Left ventricle myocardium inferior (tissue), 1 donor: ENCODE results near the gene UGCG. TPM values are rescaled to one million over a fixed set of nuclear protein-coding genes. Genes with fewer than 3 reads are reported as not detected.

Experiments used
- DNase-seq: peaks from one replicate; pipeline ENCODE4 v3.0.0-alpha.2; 2020
- H3K27ac ChIP-seq: fragments of 200-600 bp; replicated peaks from 2 replicates; pipeline ENCODE4 v1.8.0; 2021
- H3K27me3 ChIP-seq: fragments of 200-600 bp; 2 replicates; pipeline ENCODE4 v1.8.0; 2021; ENCODE audit warnings: low read depth
- H3K36me3 ChIP-seq: fragments of 200-600 bp; 2 replicates; pipeline ENCODE4 v1.8.0; 2021
- H3K4me1 ChIP-seq: fragments of 200-600 bp; 2 replicates; pipeline ENCODE4 v1.8.0; 2021
- H3K4me3 ChIP-seq: fragments of 200-600 bp; 2 replicates; pipeline ENCODE4 v1.8.0; 2021; ENCODE audit warnings: mild to moderate bottlenecking, moderate library complexity
- H3K9me3 ChIP-seq: fragments of 200-600 bp; replicated peaks from 2 replicates; pipeline ENCODE4 v1.8.0; 2021
- intact Hi-C: fragments of 100-400 bp; cut with micrococcal nuclease; formaldehyde crosslinking; loops from one replicate; pipeline ENCODE4 v1.11.0; 2022
- microRNA-seq: library from miRNA; unstranded; fragments of <30 nt; microRNA quantifications from one replicate; pipeline ENCODE4 v1.2.0, GENCODE V29; 2020
- total RNA-seq: library from RNA; stranded (reverse); fragmentation: NEBNext Ultra II Directional; extraction: Animal tissue kit (Norgen Biotek cat#: 25700); gene quantifications from one replicate; pipeline ENCODE4 v1.2.1, GENCODE V29; 2021
- TF ChIP-seq, protein P1 (sequence below): fragments of 200-600 bp; IDR thresholded peaks from 2 replicates; pipeline ENCODE4 v1.8.0; 2021; ENCODE audit warnings: antibody characterized with exemption, mild to moderate bottlenecking, borderline replicate concordance
- donor health status: DM: no; HTN: yes; CAD: no; lungs with severe emphysema.

Gene UGCG
- total RNA-seq, 1 donor from 2014 or later: 12.7 TPM

DNA sequence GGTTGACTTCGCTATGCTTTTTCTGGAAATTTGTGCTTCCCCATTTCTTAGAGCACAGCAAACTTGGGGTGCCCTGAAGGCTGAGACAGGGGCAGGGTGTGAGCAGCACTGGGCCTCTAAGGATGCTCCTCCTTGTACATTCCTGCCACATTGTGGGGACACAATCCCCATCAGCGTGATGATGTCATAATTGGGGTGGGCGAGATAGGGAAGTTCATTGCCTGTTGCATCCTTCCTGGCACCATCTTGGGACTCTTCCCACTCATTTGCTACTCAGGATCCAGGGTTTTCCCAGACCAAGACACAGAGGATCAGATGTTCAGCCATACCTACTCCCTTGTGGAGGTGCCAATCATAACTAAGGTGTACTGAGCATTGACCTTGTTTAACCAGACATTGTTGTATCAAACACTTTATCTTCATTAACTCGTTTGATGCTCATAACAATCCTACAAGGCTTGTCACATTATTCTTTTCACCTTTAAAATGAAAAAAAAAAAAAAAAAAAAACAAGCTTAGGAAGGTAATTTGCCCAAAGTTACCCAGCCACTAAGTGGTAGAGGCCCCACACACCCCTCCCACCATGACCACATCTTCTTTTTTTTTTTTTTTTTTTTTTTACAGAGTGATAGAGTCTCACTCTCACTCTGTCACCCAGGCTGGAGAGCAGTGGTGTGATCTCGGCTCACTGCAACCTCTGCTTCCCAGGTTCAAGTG is 87.6 kb downstream of the UGCG start:
- Histone ChIP-seq H3K36me3 (no peaks in the 10 kb centered on the region), H3K4me1 (no peaks in the 10 kb centered on the region), H3K9me3 (no peaks in the 10 kb centered on the region), H3K27me3 (no peaks in the 10 kb centered on the region), H3K27ac (no peak overlapping the region), H3K4me3 (no peak overlapping the region)
- TF ChIP-seq, protein P1, sequence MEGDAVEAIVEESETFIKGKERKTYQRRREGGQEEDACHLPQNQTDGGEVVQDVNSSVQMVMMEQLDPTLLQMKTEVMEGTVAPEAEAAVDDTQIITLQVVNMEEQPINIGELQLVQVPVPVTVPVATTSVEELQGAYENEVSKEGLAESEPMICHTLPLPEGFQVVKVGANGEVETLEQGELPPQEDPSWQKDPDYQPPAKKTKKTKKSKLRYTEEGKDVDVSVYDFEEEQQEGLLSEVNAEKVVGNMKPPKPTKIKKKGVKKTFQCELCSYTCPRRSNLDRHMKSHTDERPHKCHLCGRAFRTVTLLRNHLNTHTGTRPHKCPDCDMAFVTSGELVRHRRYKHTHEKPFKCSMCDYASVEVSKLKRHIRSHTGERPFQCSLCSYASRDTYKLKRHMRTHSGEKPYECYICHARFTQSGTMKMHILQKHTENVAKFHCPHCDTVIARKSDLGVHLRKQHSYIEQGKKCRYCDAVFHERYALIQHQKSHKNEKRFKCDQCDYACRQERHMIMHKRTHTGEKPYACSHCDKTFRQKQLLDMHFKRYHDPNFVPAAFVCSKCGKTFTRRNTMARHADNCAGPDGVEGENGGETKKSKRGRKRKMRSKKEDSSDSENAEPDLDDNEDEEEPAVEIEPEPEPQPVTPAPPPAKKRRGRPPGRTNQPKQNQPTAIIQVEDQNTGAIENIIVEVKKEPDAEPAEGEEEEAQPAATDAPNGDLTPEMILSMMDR: no peak
- no peak for DNase-seq
- intact Hi-C loops: no loop called here

Small RNA genes within 50 kb of the gene (microRNA-seq; reads per million reads assigned to microRNA genes)
- gene MIR4668: not detected

Other genes with a start within 250 kb of the UGCG start
- gene GNG10, start 235.2 kb upstream of the UGCG start, total RNA-seq: 27.4 TPM
- not detected for gene SHOC1, start 101.9 kb upstream of the UGCG start, total RNA-seq